CD14-positive monocyte (primary cell): Measurements from ENCODE around the gene HDAC4. TPM values are rescaled to one million over a fixed set of nuclear protein-coding genes. Genes with fewer than 3 reads are reported as not detected.

Experiments
- DNase-seq, 3 donors: peaks; one replicate each; pipeline ENCODE4 v3.0.0-alpha.2; 2011 to 2022
- H2AFZ ChIP-seq: 2 replicates; pipeline ENCODE4 v1.6.0; 2012; ENCODE audit warnings: mild to moderate bottlenecking, low read depth, low read length, inconsistent platforms; ENCODE audit not compliant: insufficient read depth, poor library complexity, severe bottlenecking
- H3K27ac ChIP-seq, 2 donors: 1 replicate in 1 of 2; 2 replicates in 1 of 2; pipeline ENCODE4 v1.5.1; 2012 to 2013; ENCODE audit warnings: low read length in 2 of 2, control low read depth in 1 of 2, inconsistent platforms in 1 of 2, low read depth in 1 of 2, mild to moderate bottlenecking in 1 of 2
- H3K27me3 ChIP-seq, 2 donors: one replicate each; pipeline versions ENCODE4 v1.6.0 to v1.6.1; 2011 to 2013; ENCODE audit warnings: low read length in 2 of 2; ENCODE audit not compliant: control insufficient read depth in 2 of 2, insufficient read depth in 2 of 2
- H3K36me3 ChIP-seq, 2 donors: replicated peaks in 1 of 2; 1 replicate in 1 of 2; 2 replicates in 1 of 2; pipeline versions ENCODE4 v1.5.1 to v1.6.1; 2012 to 2013; ENCODE audit warnings: low read length in 2 of 2, control low read depth in 1 of 2, inconsistent platforms in 1 of 2, mild to moderate bottlenecking in 1 of 2; ENCODE audit not compliant: insufficient read depth in 2 of 2, control insufficient read depth in 1 of 2
- H3K4me1 ChIP-seq, 2 donors: 1 replicate in 1 of 2; 2 replicates in 1 of 2; pipeline versions ENCODE4 v1.5.1 to v1.6.1; 2012 to 2013; ENCODE audit warnings: low read length in 2 of 2, control low read depth in 1 of 2, inconsistent platforms in 1 of 2, mild to moderate bottlenecking in 1 of 2, moderate library complexity in 1 of 2; ENCODE audit not compliant: insufficient read depth in 2 of 2, control insufficient read depth in 1 of 2
- H3K4me2 ChIP-seq: replicated peaks from 2 replicates; pipeline ENCODE3; 2012; ENCODE audit warnings: low read length, moderate library complexity, mild to moderate bottlenecking; ENCODE audit not compliant: poor library complexity, severe bottlenecking; ENCODE audit errors: extremely low read depth
- H3K4me3 ChIP-seq, 3 experiments: fragments of 200-600 bp in 1 of 3; sonication (generic) in 1 of 3; replicated peaks in 1 of 3; 1 replicate in 2 of 3; 2 replicates in 1 of 3; pipeline ENCODE4 v1.5.1; 2011 to 2013; ENCODE audit warnings: low read length in 3 of 3, mild to moderate bottlenecking in 3 of 3, control low read depth in 2 of 3, low read depth in 2 of 3, inconsistent platforms in 1 of 3, moderate library complexity in 1 of 3
- H3K79me2 ChIP-seq: 2 replicates; pipeline ENCODE4 v1.6.0; 2012; ENCODE audit warnings: mild to moderate bottlenecking, control low read depth, inconsistent platforms, low read length, moderate library complexity; ENCODE audit not compliant: insufficient read depth
- H3K9ac ChIP-seq: 2 replicates; pipeline ENCODE4 v1.6.0; 2017; ENCODE audit warnings: low read length, mild to moderate bottlenecking; ENCODE audit not compliant: insufficient read depth, poor library complexity, severe bottlenecking
- H3K9me3 ChIP-seq, 2 donors: replicated peaks in 1 of 2; 1 replicate in 1 of 2; 2 replicates in 1 of 2; pipeline versions ENCODE4 v1.5.1 to v1.6.1; 2012 to 2013; ENCODE audit warnings: low read length in 2 of 2, control low read depth in 1 of 2; ENCODE audit not compliant: control insufficient read depth in 1 of 2, insufficient read depth in 1 of 2
- H4K20me1 ChIP-seq: 2 replicates; pipeline ENCODE4 v1.6.0; 2012; ENCODE audit warnings: mild to moderate bottlenecking, low read length, control low read depth, moderate library complexity; ENCODE audit not compliant: insufficient read depth
- H3K27ac Mint-ChIP-seq, 7 donors: one replicate each; pipeline ENCODE4 v1.8.0; 2020; ENCODE audit warnings: mild to moderate bottlenecking in 7 of 7, mixed read lengths in 7 of 7, moderate library complexity in 6 of 7, inconsistent platforms in 2 of 7
- H3K27me3 Mint-ChIP-seq, 3 donors: one replicate each; pipeline ENCODE4 v1.8.0; 2021 to 2022; ENCODE audit warnings: low read depth in 3 of 3, mild to moderate bottlenecking in 3 of 3, mixed read lengths in 3 of 3, moderate library complexity in 3 of 3, inconsistent platforms in 1 of 3
- H3K36me3 Mint-ChIP-seq, 2 donors: one replicate each; pipeline ENCODE4 v1.8.0; 2020; ENCODE audit warnings: mixed read lengths in 2 of 2, inconsistent platforms in 1 of 2, mild to moderate bottlenecking in 1 of 2
- H3K4me1 Mint-ChIP-seq: one replicate; pipeline ENCODE4 v1.8.0; 2020; ENCODE audit warnings: mild to moderate bottlenecking, mixed read lengths
- H3K4me3 Mint-ChIP-seq, 2 donors: one replicate each; pipeline ENCODE4 v1.8.0; 2020; ENCODE audit warnings: mild to moderate bottlenecking in 2 of 2, mixed read lengths in 2 of 2, moderate library complexity in 1 of 2
- H3K9me3 Mint-ChIP-seq, 7 donors: one replicate each; pipeline ENCODE4 v1.8.0; 2020 to 2022; ENCODE audit warnings: mixed read lengths in 7 of 7, mild to moderate bottlenecking in 6 of 7, moderate library complexity in 6 of 7, inconsistent platforms in 2 of 7
- CTCF ChIP-seq: fragments of 200-600 bp; IDR thresholded peaks from one replicate; pipeline ENCODE4 v1.8.0; 2022; ENCODE audit warnings: antibody characterized with exemption, mild to moderate bottlenecking
- WGBS: methylation state at CpG from one replicate; pipeline ENCODE4 v1.1.5; 2013; ENCODE audit warnings: missing lambda C conversion rate; ENCODE audit not compliant: insufficient coverage; 5-methylcytosine and 5-hydroxymethylcytosine counted together
- intact Hi-C, 2 donors: fragments of 100-400 bp; cut with micrococcal nuclease; formaldehyde crosslinking; loops; one replicate each; pipeline versions ENCODE4 v1.15.0 to v1.15.1; 2023
- polyA plus RNA-seq, 3 donors: library from polyadenylated mRNA; depleted of rRNA in 1 of 3; unstranded in 2 of 3; stranded (reverse) in 1 of 3; fragments of 300-500 nt in 2 of 3; fragments of >200 nt in 1 of 3; fragmentation: Illumina TruSeq in 2 of 3; gene quantifications; 1 replicate in 2 of 3; 2 replicates in 1 of 3; pipeline ENCODE4 v1.2.3, GENCODE V29; 2012 to 2021

Gene HDAC4
- polyA plus RNA-seq, 3 donors: 3.3 to 23.0 (median 4.5) TPM

- Mint-ChIP-seq H3K27ac (peak overlapping the region; percentile 89 to 97 (median 94)), H3K9me3 (peaks cover 0 to 8% (median 5%) of the 10 kb centered on the region in 7 donors), H3K4me1 (peaks cover 51% of the 10 kb centered on the region), H3K27me3 (peaks cover 0 to 2% (median 0%) of the 10 kb centered on the region in 3 donors), H3K4me3 (peak overlapping the region; percentile 78 to 80), H3K36me3 (peaks cover 32 to 50% of the 10 kb centered on the region in 2 donors)
- 17% methylated on average over 7 of the region's 20 CpGs for WGBS
- intact Hi-C loops: loop anchor here in 1 of 2 donors (5.0 kb wide), 1 partner anchor 47 kb away; no protein-coding TSS in a partner anchor
- Histone ChIP-seq H3K79me2 (peaks cover 97% of the 10 kb centered on the region), H3K27ac (peak overlapping the region; percentile 83 to 89), H3K27me3 (no peaks in the 10 kb centered on the region), H3K9me3 (peaks cover 0 to 3% of the 10 kb centered on the region in 2 donors), H3K4me1 (peaks cover 32 to 38% of the 10 kb centered on the region in 2 donors), H3K4me2 (peak overlapping the region; percentile 67), H2AFZ (peak overlapping the region; percentile 79), H4K20me1 (no peaks in the 10 kb centered on the region), H3K4me3 (peak overlapping the region; percentile 5 to 68 (median 34)), H3K36me3 (peaks cover 0 to 20% of the 10 kb centered on the region in 2 donors), H3K9ac (peak overlapping the region; percentile 69)
- no peak for TF ChIP-seq CTCF
- DNase-seq: peak; percentile 42 to 57 (median 51)
Observed at GRCh38 chr2:239318790-239319661, 81.8 kb downstream of the HDAC4 start.

- H3K4me2 ChIP-seq: peak overlapping the region; percentile 67
- peaks cover 0 to 2% (median 0%) of the 10 kb centered on the region in 3 donors for H3K27me3 Mint-ChIP-seq
- H3K27ac Mint-ChIP-seq: peak overlapping the region in 6 of 7 donors; percentile 16 to 97 (median 70)
Observed at GRCh38 chr2:239318151-239318611, 82.6 kb downstream of the HDAC4 start.

More at GRCh38 chr2:239318151-239318611, 82.6 kb downstream of the HDAC4 start:
- H3K4me3 ChIP-seq: no peak overlapping the region
- no peak for TF ChIP-seq CTCF
- peaks cover 97% of the 10 kb centered on the region for H3K79me2 ChIP-seq
- H3K4me3 Mint-ChIP-seq: peak overlapping the region in 1 of 2 donors; percentile 78
- H3K9me3 Mint-ChIP-seq: peaks cover 0 to 8% (median 6%) of the 10 kb centered on the region in 7 donors
- H3K4me1 Mint-ChIP-seq: peaks cover 49% of the 10 kb centered on the region
- no peak overlapping the region for H3K9ac ChIP-seq
- H3K36me3 Mint-ChIP-seq: peaks cover 30 to 48% of the 10 kb centered on the region in 2 donors
- H2AFZ ChIP-seq: no peak overlapping the region
- peaks cover 32 to 36% of the 10 kb centered on the region in 2 donors for H3K4me1 ChIP-seq
- intact Hi-C loops: loop anchor here in 1 of 2 donors (5.0 kb wide), 1 partner anchor 46 kb away; no protein-coding TSS in a partner anchor
- H3K9me3 ChIP-seq: peaks cover 0 to 3% of the 10 kb centered on the region in 2 donors
- no peak for DNase-seq
- 99% methylated on average over 14 of the region's 18 CpGs for WGBS
- peak overlapping the region in 1 of 2 donors; percentile 89 for H3K27ac ChIP-seq
- H3K27me3 ChIP-seq: no peaks in the 10 kb centered on the region
- peaks cover 0 to 20% of the 10 kb centered on the region in 2 donors for H3K36me3 ChIP-seq
- no peaks in the 10 kb centered on the region for H4K20me1 ChIP-seq
